Cardiac fibroblast (primary cell): ENCODE measurements around the gene RPL18.

Experiments
- DNase-seq, 2 donors: peaks; one replicate each; pipeline versions ENCODE4 v3.0.0 to v3.0.0-alpha.2; 2010; ENCODE audit warnings: low read depth in 2 of 2
- H3K4me3 ChIP-seq, 2 donors: replicated peaks in 1 of 2; 1 replicate in 1 of 2; 2 replicates in 1 of 2; pipeline ENCODE4 v1.5.1; 2011; ENCODE audit warnings: low read depth in 2 of 2, low read length in 2 of 2, mild to moderate bottlenecking in 2 of 2, moderate library complexity in 1 of 2
- TF ChIP-seq, protein P1 (sequence below): IDR thresholded peaks from one replicate; pipeline ENCODE4 v1.5.1; 2011; ENCODE audit warnings: low read depth, mild to moderate bottlenecking, low read length, inconsistent platforms

The RPL18 gene

DNA sequence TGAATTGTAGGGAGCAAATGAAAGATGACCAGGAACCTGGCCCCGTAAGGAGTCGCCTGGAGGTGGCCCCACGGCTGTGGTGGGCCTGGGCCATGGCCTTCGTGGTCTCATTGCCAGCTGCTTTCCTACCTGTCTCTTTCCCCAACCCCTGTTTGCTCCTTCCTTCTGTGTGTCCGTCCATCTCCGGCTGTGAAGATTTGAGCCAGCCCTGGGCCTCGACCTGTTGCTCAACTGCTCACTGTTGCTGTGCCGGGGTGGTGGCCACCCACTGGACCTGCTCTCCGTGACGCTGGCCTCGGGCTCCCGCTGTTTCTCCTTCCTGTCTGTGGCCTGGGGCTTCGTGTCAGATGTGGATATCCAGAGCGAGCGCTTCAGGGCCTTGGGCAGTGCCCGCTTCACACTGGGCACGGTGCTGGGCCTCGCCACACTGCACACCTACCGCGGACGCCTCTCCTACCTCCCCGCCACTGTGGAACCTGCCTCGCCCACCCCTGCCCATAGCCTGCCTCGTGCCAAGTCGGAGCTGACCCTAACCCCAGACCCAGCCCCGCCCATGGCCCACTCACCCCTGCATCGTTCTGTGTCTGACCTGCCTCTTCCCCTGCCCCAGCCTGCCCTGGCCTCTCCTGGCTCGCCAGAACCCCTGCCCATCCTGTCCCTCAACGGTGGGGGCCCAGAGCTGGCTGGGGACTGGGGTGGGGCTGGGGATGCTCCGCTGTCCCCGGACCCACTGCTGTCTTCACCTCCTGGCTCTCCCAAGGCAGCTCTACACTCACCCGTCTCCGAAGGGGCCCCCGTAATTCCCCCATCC, 9.7 kb upstream of the RPL18 start:
- TF ChIP-seq, protein P1, sequence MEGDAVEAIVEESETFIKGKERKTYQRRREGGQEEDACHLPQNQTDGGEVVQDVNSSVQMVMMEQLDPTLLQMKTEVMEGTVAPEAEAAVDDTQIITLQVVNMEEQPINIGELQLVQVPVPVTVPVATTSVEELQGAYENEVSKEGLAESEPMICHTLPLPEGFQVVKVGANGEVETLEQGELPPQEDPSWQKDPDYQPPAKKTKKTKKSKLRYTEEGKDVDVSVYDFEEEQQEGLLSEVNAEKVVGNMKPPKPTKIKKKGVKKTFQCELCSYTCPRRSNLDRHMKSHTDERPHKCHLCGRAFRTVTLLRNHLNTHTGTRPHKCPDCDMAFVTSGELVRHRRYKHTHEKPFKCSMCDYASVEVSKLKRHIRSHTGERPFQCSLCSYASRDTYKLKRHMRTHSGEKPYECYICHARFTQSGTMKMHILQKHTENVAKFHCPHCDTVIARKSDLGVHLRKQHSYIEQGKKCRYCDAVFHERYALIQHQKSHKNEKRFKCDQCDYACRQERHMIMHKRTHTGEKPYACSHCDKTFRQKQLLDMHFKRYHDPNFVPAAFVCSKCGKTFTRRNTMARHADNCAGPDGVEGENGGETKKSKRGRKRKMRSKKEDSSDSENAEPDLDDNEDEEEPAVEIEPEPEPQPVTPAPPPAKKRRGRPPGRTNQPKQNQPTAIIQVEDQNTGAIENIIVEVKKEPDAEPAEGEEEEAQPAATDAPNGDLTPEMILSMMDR = no peak
- no peak overlapping the region for H3K4me3 ChIP-seq
- no peak for DNase-seq

DNA sequence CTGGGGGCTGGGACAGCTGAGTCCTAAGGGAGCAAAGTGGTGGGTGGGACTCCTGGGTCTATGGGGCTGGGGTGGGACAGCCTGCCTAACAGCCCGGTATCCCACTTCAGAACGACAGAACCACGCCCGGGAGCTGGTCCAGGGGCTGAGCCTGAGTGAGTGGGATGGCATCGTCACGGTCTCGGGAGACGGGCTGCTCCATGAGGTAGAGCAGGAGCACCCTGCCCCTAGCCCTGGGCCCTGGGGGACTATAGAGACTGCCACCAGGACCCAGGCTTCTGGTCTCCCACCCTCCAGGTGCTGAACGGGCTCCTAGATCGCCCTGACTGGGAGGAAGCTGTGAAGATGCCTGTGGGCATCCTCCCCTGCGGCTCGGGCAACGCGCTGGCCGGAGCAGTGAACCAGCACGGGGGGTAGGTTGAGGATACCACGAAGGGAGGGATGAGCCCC, 8.9 kb upstream of the RPL18 start:
- TF ChIP-seq, protein P1 = no peak
- no peak overlapping the region for H3K4me3 ChIP-seq
- no peak for DNase-seq

DNA sequence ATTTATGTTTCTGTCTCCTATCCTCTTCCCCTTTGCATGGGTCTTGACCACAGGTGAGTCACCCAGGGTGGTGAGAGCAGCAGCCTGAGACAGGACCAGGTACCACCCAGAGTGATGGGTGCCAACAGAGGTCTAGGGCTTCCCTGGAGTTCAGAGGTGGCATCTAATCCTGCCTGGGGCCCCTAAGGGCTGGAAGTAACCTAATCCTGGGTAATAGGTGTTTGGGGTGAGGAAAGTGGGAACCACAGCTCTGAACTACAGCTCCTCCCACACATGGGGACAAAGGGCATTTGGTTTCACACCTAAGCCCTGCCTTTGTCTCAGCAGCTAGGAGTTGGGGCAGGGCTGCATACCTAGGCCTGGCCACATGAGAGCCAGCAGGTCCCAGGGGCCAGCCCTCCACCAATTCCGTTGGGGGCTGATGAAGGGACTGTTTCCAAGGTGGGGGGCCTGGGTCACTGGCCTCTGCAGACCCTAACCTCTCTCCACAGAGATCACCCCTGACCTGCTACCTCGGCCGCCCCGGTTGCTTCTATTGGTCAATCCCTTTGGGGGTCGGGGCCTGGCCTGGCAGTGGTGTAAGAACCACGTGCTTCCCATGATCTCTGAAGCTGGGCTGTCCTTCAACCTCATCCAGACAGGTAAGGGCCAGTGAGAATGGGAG, 8.4 kb upstream of the RPL18 start:
- no peak overlapping the region for H3K4me3 ChIP-seq
- no peak for DNase-seq
- TF ChIP-seq, protein P1 = no peak

DNA sequence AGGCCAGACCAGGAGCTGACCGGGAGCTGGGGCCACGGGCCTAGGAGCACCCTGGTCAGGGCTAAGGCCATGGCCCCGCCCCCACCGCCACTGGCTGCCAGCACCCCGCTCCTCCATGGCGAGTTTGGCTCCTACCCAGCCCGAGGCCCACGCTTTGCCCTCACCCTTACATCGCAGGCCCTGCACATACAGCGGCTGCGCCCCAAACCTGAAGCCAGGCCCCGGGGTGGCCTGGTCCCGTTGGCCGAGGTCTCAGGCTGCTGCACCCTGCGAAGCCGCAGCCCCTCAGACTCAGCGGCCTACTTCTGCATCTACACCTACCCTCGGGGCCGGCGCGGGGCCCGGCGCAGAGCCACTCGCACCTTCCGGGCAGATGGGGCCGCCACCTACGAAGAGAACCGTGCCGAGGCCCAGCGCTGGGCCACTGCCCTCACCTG, 6.9 kb upstream of the RPL18 start:
- no peak overlapping the region for H3K4me3 ChIP-seq
- TF ChIP-seq, protein P1 = no peak
- no peak for DNase-seq

DNA sequence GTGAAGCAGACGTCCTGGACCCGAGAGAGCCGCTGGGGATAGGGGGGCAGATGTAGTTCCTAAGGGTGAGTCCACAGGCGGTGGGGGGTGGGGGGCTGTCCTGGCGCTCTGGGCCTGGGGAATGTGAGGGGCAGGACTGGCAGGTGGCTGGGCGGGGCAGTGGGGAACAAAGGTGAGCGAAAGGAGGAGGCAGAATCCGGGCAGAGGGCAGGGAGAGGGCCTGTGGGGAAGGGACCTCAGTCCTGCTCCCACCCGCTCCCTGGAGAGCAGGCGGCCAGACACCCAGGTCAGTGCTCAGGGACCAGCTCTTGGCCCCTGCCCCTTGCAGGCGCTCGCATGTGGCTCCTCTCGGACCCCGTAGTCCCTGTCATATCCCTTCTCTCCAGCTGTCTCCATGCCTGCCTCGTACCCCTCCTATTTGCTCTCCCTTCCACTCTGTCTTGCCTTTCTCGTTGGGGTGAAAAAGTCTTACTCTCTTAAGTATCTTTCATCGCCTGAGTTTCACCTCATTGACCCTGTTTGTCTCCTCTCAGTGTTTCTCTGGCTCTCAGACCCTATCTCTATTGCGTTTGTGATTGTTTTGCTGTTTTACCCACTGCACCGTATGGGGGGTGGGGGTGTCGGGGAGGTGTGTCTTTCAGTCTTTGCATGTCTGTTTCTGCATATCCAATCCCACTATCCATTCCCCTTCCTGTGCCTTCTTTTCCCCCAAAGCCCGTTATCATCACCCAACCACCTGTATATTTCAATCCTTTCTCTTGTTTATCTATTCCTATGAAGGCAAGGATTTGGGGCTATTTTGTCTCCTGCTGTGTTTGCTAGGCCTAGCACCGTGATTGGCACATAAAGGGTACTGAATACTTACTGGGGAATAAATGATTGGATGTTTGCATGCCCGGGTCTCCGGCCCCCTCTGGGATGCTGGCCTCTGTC, 6.1 kb upstream of the RPL18 start:
- TF ChIP-seq, protein P1 = no peak
- DNase-seq = no peak

DNA sequence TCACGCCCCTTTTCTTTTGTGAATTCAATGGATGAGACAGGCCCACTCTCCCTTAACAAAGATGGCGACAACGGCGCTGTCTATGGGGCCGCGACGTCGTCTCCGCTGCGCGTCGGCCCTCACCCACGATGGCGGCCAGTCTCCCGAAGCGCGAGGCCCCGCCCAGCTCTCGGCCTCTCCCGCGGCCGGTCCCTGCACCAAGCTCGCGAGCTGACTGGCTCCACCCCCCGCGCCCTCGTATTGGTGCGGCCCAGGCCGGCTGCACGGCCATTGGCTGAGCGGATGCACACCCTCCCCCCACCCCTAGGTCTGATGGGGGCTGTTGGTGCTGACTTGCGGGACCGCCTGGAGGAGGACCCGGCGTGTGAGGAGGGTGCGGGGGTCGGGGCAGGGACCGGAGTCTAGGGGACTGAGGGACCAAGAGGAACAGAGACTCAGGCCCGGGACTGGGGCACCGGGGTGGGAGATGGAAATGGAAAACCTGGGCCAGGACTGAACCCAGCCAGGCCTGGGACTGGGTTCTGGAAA, 5.2 kb upstream of the RPL18 start:
- TF ChIP-seq, protein P1 = no peak
- DNase-seq = peak; percentile 97 to 99
- H3K4me3 ChIP-seq = peak overlapping the region; percentile 44 to 56

More for the DNA sequence above, 6.1 kb upstream of the RPL18 start:
- H3K4me3 ChIP-seq = peak overlapping the region; percentile 44 to 56
